Measurements from ENCODE around the gene CNTF. TPM values are rescaled to one million over a fixed set of nuclear protein-coding genes. Genes with fewer than 3 reads are reported as not detected.
"Not testable (repeated sequence)": the region's sequence is repeated elsewhere in the genome, so short reads cannot be mapped to it uniquely, and the experiment has no call there.

Gene CNTF, protein sequence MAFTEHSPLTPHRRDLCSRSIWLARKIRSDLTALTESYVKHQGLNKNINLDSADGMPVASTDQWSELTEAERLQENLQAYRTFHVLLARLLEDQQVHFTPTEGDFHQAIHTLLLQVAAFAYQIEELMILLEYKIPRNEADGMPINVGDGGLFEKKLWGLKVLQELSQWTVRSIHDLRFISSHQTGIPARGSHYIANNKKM
- 1 to 10 TPM; 1.2 to 1.8 (median 1.7) TPM for total RNA-seq
- under 1 TPM in 1 of 3 donors, not detected in 2; 0.87 TPM for polyA plus RNA-seq

DNA sequence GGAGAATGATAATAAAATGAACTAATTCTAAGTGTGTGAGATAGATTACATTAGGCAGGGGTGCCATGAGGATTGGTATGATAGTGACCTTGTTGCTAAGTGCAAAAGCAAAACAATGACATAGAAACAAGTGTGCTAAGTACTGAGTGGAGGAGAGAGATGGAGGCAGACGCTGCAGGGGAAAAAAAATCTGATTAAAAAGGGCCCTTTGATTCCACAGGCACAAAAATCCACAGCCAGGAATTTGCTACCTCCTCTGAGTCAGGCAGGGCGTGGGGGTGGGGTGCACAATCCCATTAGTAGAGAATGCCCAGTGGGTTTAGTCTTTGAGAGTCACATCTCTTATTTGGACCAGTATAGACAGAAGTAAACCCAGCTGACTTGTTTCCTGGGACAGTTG lies at the start of gene CNTF:
CNTF (plus strand) TSS at position 322 of the 400 bp plus-strand sequence. CDS start 88 bp downstream, outside the sequence.
- peaks cover 9 to 74% (median 24%) of the 10 kb centered on the region in 4 donors for H3K36me3 ChIP-seq
- DNase-seq, result no peak
- peaks cover 0 to 35% (median 14%) of the 10 kb centered on the region in 4 donors for H3K4me1 ChIP-seq
- WGBS, 2 donors, result 62 to 76% methylated on average over 2 of the region's 2 CpGs
- no peak within 1 kb of the TSS for H3K4me3 ChIP-seq
- peak within 1 kb of the TSS in 3 of 4 donors; percentile 10 to 38 (median 11) for H3K27ac ChIP-seq
- H3K9me3 ChIP-seq, result no peaks in the 10 kb centered on the region
- intact Hi-C loops (cut with DNase I), result no loop called here
- no peaks in the 10 kb centered on the region for H3K27me3 ChIP-seq
- no peak for TF ChIP-seq POLR2A (IDR thresholded peaks at IDR 0.05)
- TF ChIP-seq EP300 (IDR thresholded peaks at IDR 0.05), result no peak
- TF ChIP-seq, protein P1, sequence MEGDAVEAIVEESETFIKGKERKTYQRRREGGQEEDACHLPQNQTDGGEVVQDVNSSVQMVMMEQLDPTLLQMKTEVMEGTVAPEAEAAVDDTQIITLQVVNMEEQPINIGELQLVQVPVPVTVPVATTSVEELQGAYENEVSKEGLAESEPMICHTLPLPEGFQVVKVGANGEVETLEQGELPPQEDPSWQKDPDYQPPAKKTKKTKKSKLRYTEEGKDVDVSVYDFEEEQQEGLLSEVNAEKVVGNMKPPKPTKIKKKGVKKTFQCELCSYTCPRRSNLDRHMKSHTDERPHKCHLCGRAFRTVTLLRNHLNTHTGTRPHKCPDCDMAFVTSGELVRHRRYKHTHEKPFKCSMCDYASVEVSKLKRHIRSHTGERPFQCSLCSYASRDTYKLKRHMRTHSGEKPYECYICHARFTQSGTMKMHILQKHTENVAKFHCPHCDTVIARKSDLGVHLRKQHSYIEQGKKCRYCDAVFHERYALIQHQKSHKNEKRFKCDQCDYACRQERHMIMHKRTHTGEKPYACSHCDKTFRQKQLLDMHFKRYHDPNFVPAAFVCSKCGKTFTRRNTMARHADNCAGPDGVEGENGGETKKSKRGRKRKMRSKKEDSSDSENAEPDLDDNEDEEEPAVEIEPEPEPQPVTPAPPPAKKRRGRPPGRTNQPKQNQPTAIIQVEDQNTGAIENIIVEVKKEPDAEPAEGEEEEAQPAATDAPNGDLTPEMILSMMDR (IDR thresholded peaks at IDR 0.05), result no peak
- no peak for TF ChIP-seq POLR2AphosphoS5 (IDR thresholded peaks at IDR 0.05)

DNA sequence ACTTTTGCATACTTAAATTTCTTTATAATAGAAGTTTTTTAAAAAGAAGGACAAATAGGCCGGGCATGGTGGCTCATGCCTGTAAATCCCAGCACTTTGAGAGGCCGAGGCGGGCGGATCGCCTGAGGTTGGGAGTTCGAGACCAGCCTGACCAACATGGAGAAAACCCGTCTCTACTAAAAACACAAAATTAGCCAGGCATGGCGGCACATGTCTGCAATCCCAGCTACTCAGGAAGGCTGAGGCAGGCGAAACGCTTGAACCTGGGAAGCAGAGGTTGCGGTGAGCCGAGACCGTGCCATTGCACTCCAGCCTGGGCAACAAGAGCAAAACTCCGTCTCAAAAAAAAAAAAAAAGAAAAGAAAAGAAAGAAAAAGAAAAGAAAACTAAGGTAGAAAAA lies 49.6 kb upstream of the CNTF start:
- peaks cover 0 to 16% (median 4%) of the 10 kb centered on the region in 4 donors for H3K36me3 ChIP-seq
- intact Hi-C loops (cut with DNase I), result loop anchor here (10.0 kb wide), 2 partner anchors 908 to 1182 kb away; partner anchors contain the start of genes STX3 and ZDHHC5
- H3K4me3 ChIP-seq, H3K9me3 ChIP-seq, H3K27me3 ChIP-seq, DNase-seq: not testable (repeated sequence)
- peaks cover 0 to 40% (median 29%) of the 10 kb centered on the region in 4 donors for H3K4me1 ChIP-seq
- 80 to 81% methylated on average over 14 of the region's 14 CpGs for WGBS, 2 donors
- H3K27ac ChIP-seq, result peak overlapping the region in 3 of 4 donors; percentile 57 to 100 (median 98)

DNA sequence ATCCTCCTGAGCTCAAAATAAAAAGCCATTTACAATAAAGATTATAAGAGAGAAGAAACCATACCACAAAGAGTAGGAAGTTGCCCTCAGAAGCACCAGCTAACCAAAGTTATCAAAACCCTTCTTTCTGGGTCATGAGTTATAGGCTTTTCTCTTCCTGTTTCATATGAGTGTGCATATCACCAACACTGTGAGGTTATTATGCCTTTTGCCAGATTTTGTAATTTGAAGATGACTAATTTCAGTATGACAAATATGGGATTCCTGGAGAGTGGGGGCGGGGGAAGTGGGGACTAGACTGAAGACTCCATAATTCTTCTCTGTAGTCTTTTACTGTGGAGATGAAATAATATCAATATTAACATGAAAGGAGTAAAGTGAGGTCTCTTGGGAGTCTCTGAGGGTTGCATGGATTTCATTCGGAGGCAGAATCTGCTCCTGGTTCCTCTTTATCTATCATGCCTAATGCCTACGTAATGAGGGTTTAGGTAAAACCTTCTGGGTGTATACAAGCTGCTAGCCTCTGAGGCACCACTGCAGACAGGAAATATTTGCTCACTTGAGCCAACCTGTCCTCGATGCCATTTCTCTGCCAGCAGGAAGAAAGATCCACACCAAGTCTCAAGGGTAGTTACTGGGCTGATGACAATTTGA lies 48.9 kb upstream of the CNTF start:
- no peaks in the 10 kb centered on the region for H3K27me3 ChIP-seq
- no peak overlapping the region for H3K4me3 ChIP-seq
- intact Hi-C loops (cut with DNase I), result loop anchor here (10.0 kb wide), 2 partner anchors 909 to 1181 kb away; partner anchors contain the start of genes STX3 and ZDHHC5
- TF ChIP-seq, protein P1 (IDR thresholded peaks at IDR 0.05), result no peak
- TF ChIP-seq POLR2AphosphoS5 (IDR thresholded peaks at IDR 0.05), result peak in 1 of 4 donors; percentile 49
- H3K36me3 ChIP-seq, result peaks cover 0 to 16% (median 4%) of the 10 kb centered on the region in 4 donors
- WGBS, 2 donors, result 39 to 76% methylated on average over 4 of the region's 4 CpGs
- DNase-seq, result peak; percentile 83
- no peaks in the 10 kb centered on the region for H3K9me3 ChIP-seq
- peaks cover 0 to 40% (median 29%) of the 10 kb centered on the region in 4 donors for H3K4me1 ChIP-seq
- peak overlapping the region; percentile 47 to 100 (median 78) for H3K27ac ChIP-seq

DNA sequence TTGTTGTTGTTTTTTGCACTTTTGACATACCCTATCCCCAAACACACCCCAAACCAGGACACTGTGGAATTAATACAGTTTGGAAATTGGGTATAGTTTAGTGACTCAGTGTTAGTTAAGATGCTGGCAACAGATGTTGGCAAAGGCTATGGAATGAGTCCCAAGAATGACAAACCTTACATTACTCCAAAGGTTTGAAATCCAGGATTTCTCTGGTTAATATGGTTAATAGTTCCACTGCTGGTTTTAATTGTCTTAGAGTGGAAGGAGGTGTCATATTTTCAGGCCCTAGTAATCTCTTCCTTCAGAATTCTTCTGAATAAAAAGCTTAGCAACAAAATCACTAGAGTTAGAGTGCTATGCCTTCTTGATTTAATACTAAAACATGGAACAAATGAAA lies 47.6 kb upstream of the CNTF start:
- Histone ChIP-seq H3K36me3 (peaks cover 0 to 4% (median 1%) of the 10 kb centered on the region in 4 donors), H3K27ac (peak overlapping the region; percentile 12 to 100 (median 77)), H3K4me1 (peaks cover 0 to 40% (median 29%) of the 10 kb centered on the region in 4 donors), H3K27me3 (no peaks in the 10 kb centered on the region), H3K9me3 (no peaks in the 10 kb centered on the region), H3K4me3 (peak overlapping the region in 1 of 4 donors; percentile 11)
- TF ChIP-seq, protein P1 (IDR thresholded peaks at IDR 0.05), result no peak
- TF ChIP-seq POLR2A (IDR thresholded peaks at IDR 0.05) (no peak), POLR2AphosphoS5 (IDR thresholded peaks at IDR 0.05) (no peak), EP300 (IDR thresholded peaks at IDR 0.05) (no peak)
- intact Hi-C loops (cut with DNase I), result loop anchor here (5.0 to 10.0 kb wide), 6 partner anchors 102 to 1253 kb away; partner anchors contain the start of genes FAM111A, STX3, TNKS1BP1 and ZDHHC5
- DNase-seq, result no peak
